Activated CD4-positive, CD25-positive, alpha-beta regulatory T cell (primary cell): Measurements from ENCODE around the gene ALDH7A1.
"Not testable (repeated sequence)": the region's sequence is repeated elsewhere in the genome, so short reads cannot be mapped to it uniquely, and the experiment has no call there.

ENCODE experiments used
- DNase-seq, 4 experiments: peaks; one replicate each; lab custom pipeline; 2025; lab: John Stamatoyannopoulos, UW

ALDH7A1 gene

DNA sequence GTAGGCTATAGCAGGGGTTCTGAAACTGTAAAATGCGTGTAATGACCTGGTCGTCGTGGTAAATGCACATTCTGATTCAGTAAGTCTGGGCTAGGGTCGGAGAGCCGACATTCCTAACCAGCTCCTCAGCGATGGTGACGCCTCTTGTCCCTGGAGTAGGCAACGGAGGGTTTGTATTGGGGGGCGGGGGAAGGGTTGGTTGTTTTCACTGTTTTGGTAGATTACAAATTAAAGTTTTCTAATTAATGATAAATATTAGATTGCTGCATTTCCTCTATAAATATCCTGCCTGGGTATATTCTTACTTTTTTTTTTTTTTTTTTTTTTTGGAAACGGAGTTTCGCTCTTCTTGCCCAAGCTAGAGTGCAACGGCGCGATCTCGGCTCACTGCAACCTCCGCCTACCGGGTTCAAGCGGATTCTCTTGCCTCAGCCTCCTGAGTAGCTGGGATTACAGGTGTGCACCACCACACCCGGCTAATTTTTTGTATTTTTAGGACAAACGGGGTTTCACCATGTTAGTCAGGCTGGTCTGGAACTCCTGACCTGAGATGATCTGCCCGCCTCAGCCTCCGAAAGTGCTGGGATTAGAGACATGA lies 566 bp upstream of the ALDH7A1 start:
- no peak for DNase-seq

DNA sequence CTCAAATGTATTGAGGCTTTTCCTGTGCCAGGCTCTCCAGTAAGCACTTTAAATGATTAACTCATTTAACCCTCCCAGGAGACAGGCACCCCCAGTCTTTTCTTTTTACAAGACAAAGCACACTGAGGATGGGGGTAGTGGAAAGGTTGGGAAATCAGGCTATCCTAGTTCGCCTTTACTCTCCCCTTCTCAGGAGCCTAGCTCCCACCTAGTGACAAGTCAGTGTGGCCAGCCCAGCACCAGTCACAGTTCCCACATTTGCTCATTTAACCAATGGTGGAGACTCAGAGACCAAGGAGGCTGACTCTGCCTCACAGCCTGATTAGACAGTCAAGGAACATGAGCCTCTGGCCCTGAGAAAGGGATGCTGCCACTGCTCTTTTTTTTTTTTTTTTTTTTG lies 3.5 kb downstream of the ALDH7A1 start:
- no peak for DNase-seq

DNA sequence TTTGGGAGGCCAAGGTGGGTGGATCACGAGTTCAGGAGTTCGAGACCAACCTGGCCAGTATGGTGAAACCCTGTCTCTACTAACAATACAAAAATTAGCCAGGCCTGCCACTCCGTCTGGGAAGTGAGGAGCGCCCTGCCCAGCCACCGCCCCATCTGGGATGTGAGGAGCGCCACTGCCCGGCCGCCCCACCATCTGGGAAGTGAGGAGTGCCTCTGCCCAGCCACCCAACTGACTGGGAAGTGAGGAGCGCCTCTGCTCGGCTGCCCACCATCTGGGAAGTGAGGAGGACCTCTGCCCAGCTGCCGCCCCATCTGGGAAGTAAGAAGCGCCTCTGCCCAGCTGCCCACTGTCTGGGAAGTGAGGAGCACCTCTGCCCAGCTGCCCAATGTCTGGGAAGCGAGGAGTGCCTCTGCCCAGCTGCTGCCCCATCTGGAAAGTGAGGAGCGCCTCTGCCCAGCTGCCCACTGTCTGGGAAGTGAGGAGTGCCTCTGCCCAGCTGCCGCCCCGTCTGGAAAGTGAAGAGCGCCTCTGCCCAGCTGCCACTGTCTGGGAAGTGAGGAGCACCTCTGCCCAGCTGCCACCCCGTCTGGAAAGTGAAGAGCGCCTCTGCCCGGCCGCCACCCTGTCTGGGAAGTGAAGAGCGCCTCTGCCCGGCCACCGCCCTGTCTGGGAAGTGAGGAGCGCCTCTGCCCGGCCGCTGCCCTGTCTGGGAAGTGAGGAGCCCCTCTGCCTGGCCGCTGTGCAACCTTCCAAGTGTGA lies 5.3 kb downstream of the ALDH7A1 start:
- DNase-seq = no peak

DNA sequence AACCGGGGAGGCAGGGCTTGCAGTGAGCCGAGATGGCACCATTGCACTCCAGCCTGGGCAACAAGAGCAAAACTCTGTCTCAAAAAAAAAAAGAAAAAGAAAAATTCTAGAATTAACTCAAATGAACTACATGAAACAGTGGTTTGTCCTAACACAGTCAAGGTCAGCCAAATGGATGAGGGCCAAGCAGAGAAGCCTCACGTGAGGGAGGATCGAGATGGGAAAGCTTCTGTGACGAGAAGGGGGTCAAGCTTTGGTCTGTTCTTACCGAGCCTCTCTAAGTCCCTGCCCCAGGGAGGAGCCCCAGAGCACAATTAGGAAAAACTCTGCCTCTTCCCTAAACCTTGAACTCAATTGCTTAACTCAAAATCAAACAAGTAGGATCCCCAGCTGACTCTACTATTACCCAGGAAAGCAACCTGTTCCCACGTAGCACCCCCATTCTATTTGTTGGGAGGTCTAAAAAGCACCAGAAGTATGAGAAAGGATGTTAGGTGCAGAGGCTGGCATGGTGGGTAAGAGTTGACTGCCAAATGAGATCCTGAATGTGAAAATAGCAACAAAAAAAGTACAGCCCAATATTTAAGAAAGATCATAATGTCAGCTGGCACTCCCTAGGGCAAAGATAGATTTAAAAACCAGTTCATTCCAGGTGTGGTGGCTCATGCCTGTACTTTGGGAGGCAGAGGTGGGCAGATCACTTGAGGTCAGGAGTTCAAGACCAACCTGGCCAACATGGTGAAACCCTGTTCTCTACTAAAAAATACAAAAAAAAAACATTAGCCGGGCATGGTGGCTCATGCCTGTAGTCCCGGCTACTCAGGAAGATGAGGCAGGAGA lies 7.2 kb downstream of the ALDH7A1 start:
- no peak for DNase-seq

DNA sequence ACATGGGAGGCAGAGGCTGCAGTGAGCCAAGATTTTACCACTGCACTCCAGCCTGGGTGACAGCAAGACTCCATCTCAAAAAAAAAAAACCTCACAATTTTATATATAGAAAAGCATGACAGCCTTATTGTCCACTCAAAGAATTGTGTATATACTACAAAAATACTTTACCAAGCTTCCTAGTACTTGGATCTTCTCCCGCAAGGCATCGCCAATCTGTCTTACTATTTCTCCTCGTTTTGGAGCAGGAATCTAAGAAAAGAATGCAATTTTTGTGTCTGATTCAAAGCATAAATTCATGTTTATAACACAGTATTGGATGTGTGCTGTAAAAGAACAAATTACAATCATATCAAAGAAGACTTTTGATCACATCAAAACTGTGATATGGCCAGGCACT lies 11.3 kb downstream of the ALDH7A1 start:
- DNase-seq = no peak

DNA sequence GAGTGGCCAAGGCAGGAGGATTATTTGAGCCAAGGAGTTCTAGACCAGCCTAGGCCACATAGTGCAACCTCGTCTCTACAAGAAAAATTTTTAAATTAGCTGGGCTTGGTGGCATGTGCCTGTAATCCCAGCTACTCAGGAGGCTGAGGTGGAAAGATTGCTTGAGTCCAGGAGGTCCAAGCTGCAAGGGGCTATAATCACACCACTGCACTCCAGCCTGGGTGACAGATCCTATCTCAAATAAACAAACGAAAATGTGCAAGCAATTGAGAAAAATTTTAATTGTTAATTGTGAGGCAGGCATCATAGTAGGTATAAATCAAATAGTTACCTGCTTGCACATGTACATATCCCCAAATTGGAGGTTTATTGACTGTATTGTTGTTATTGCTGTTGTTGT lies 15.3 kb downstream of the ALDH7A1 start:
- no peak for DNase-seq

DNA sequence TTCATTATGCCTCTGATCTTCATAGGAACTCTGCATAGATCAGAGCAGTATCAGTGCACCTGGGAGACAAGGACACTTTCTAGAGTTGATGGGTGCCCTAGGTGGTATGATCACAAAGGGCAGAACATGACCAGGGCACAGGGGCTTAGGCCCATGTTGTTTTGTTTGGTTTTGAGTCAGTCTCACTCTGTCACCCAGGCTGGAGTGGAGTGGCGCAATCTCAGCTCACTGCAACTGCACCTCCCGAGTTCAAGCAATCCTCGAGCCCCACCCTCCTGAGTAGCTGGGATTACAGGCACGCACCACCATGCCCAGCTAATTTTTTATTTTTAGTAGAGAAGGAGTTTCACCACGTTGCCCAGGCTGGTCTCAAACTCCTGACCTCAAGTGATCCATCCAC lies 17.6 kb downstream of the ALDH7A1 start:
- DNase-seq = no peak

DNA sequence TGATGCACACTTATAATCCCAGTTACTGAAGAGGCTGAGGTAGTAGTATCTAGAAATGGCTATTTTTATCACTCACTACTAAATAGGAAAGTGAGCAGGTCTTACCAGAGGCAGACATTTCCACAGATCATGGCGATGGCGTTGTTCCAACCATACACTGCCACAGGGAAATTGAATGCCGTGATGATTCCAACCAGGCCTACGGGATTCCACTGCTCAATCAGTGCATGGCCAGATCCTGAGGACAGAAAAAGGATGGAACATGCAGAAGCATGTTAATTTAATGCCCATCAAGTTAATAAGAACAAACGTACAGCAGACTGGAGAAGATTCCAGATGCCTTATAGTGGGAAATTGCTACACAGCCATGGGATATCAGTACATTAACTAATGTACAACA lies 18.0 kb downstream of the ALDH7A1 start:
- DNase-seq = no peak

DNA sequence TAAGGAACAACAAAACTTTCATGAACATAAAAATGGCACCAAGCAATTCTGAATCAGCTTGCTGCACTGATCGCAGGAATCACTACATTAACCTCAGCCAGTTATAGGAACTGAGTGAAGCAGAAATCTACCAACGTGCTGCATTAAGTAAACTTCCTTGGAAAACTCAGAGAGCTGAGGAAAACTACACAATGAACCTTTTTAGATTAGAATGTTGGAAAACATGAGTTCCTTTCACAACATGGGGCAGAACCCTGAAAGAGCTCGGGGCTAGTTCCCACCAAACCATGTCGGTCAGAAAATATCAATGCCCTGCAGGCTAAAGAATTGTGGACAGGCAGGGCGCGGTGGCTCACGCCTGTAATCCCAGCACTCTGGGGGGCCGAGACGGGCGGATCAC lies 19.4 kb downstream of the ALDH7A1 start:
- no peak for DNase-seq

DNA sequence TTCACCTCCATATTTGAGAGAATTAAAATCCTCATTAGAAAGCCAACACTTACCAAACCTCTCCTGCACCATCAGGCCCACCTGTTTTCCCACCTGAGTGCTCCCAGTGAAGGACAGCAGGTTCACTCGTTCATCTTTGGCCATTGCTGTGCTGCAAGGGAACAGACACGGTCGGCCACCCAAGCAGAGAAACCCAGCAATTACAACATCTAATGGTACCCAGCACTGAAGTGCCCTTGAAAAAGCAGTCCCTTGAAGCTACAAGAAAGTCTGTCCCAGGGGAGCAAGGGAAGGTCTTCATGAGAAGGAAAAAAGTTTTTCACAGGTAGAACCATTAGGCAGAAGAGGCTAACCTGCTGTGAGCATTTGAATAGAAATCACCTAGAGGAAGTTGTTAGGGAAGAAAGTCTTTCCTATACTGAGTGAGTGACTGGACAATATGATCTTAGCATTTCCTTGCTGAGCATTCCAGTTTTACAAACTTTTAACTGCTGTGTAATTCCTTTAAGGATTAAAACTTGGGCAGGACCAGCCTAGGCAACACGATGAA lies 26.7 kb downstream of the ALDH7A1 start:
- DNase-seq = no peak

DNA sequence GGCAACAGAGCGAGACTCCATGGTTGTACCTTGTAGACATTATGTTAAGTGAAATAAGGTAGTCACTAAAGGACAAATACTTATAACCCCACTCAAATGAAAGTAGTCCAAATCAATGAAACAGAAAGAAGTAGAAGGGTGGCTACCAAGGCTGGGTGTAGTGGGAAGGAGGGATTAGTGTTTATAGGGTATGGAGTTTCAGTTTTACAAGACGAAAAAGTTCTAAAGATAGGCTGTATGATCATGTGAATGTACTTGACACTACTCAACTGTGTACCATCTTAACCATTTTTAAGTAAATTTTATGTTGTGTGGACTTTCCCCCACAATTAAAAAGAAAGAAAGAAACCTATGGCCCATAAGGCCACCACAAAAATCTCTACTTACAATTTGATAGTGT lies 32.2 kb downstream of the ALDH7A1 start:
- no peak for DNase-seq

DNA sequence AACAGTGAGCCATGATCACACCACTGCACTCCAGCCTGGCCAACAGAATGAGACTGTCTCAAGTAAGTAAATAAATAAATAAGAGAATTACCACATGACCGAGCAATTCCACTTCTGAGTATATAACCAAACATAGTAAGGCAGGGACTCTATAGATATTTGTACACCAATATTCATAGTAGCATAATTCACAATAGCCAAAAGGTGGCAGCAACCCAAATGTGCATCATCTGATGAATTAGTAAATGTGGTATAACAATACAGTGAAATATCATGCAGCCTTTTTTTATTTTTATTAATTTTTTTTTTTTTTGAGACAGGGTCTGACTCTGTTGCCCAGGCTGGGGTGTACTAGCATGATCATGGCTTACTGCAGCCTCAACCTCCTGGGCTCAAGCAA lies 33.1 kb downstream of the ALDH7A1 start:
- no peak for DNase-seq

DNA sequence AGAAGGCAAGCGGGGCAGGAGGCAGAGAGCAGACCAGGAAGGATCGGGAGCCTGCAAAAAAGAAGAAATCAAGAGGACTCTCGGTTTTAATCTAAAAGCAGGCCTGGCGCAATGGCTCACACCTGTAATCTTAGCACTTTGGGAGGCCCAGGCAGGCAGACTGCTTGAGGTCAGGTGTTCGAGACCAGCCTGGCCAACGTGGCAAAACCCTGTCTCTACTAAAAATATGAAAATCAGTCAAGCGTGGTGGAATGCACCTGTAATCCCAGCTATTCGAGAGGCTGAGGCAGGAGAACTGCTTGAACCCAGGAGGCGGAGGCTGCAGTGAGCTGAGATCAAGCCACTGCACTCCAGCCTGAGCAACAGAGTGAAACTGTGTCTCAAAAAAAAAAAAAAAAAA lies 39.9 kb downstream of the ALDH7A1 start:
- DNase-seq = not testable (repeated sequence)

DNA sequence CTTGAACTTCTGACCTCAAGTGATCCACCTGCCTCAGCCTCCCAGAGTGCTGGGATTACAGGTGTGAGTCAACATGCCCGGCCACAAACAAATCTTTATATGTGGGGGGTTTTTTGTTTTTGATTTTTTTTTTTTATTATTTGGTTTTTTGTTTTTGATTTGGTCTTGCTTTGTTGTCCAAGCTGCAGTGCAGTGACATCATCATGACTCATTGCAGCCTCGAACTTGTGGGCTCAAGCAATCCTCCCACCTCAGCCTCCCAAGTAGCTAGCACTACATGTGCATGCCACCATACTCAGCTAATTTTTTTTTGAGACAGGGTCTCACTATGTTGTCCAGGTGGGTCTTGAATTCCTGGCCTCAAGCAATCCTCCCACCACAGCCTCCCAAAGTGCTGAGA lies 42.4 kb downstream of the ALDH7A1 start:
- no peak for DNase-seq

DNA sequence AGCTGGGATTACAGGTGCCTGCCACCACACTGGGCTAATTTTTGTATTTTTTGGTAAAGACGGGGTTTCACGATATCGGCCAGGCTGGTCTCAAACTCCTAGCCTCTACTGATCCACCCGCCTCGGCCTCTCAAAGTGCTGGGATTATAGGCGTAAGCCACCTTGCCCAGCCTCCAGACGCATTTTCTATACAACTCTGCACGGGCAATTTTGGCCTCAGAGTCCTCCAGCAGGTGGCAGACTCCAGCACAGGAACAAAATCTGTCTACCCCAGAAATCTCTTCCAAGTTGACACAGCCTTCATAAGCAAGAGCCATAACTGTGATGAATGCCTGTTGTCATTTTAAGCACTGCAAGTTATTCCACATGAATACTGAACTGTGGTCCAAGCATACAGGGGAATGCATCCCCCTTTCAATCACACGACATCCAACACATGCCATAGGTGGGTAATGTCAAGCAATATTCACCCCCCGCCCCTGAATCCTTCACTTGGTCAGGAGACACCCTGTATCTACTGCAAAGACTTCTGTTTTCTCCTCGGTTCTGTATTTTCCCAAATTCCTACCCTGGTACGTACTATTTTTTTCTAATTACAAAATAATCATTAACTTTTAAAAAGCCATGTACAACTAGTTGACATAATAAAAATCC lies 50.8 kb downstream of the ALDH7A1 start:
- DNase-seq = no peak

DNA sequence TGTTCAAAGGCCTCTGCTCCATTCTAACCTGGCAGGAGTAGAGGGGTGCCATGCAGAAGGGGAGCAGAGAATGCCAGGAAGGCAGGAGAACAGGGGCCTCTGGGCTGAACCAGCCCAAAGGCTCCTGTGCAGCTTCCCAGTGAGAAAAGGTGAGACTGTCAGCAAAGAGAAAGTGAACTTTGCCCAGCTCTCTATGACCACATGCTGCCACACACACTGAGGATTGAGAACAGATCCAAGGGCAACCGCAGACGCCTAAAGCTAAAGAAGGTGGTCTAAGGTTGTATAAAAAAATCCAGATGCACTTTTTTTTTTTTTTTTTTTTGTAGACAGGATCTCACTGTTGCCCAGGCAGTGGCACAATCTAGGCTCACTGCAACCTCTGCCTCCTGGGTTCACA lies 51.4 kb downstream of the ALDH7A1 start:
- no peak for DNase-seq

DNA sequence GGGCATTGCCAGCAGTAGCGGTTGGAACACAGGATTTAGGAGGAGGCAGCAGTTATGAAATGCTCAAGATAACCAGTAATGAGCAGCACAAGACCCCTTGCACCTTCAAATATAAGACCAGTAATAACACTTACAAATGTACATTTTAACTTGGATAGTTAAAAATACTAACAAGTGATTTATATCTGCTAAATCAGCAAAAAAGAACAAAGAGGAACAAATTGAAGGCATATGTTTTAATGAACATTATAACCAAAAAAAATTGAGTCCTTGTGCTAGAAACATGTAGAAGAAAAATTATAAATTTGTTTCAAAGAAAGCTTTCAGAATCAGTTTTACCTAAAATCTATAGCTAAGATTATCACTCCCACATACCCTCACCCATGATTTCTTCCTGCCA lies 52.0 kb downstream of the ALDH7A1 start:
- no peak for DNase-seq

DNA sequence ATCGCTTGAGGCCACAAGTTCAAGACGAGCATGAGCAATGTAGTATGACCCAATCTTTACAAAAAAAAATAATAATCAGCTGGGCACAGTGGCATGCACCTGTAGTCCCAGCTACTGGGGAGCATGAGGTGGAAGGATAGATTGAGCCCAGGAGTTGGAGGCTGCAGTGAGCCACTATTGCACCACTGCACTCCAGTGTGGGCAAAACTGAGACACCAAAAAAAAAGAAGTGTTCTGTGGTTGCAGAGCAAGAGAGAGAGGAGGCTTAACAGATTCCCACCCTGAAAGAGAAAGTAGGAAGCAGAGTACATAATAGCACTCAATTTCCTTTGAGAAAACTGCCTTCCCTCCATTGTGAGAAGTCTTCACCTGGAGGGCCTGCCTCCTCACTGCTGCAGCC lies 52.6 kb downstream of the ALDH7A1 start:
- DNase-seq = no peak

DNA sequence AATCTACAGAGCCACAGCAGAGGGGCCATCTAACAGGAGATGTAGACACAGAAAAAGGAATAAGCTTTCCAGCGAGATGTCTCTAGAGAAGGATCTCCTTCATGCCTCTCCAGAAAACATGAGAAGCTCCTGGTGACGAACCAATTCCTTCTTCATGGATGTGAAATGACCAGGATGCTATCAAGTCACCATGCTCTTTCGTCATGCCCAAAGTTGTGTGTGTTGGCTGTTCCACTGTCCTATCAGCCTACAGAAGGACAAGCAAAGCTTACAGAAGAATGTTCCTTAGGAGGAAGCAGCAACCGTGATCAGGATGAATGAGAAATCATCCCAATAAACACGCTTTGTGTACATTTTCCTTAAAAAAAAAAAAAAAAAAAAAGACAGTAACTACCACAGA lies 54.4 kb downstream of the ALDH7A1 start:
- DNase-seq = no peak

DNA sequence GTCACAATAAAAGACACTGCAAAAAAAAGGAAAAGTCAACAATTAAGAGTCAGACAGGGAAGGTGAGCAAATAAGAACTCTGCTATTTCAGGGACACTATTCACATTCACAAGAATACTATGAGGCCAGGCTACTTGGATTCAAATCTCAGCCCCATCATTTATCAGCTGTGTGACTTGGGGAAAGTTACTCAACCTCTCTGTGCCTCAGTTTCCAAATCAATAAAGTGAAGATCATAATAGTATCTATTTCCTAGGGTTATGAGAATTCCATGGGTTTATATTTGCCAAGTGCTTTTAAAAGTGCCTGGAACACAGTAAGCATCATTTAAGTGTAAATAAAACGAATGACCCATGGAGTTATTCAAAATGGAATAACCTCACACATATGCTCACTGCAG lies 56.4 kb downstream of the ALDH7A1 start:
- DNase-seq = no peak

DNA sequence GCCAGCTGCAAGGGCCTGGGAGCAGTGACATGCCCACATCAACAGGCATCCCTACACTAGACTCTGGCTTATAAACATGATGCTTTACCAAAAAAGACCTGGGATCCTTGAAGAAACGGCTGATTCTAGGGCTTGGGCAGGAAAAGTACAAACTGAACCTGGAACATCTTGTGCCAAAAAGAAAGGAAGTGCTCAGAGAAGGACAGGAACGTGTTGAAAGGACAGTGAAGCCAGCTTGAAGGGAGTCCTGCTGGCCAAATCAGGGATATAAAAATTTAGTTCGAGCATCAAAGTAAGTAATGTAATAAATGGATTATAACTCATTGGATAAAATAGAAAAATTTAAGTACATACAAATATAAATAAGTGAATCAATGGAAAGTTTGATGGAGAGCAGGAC lies 58.1 kb downstream of the ALDH7A1 start:
- no peak for DNase-seq

DNA sequence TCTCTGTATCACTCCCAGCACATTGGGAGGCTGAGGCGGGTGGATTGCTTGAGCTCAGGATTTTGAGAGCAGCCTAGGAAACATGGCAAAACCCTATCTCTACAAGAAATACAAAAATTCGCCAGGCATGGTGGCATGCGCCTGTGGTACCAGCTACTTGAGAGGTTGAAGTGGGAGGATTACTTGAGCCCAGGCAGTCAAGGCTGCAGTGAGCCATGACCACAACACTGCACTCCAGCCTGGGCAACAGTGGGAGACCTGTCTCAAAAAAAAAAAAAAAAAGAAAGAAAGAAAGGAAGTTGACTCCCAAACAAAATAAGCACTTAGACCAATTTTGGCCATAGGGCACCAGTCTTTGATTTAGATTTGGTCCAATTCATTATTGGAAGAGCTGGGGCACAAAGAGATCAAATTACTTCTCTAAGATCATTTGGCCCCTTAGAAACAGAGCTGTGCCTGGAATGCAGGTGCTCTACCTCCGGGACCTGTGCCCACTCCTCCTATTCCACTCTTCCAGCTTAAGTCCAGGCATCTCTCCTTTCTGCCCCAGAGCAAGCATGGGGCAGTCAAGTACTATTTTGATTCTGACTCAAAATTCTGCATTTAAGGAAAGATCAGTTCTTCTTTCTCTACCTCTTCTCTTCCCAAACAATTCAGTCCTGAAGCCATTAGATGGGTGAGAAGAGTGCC lies 59.0 kb downstream of the ALDH7A1 start:
- no peak for DNase-seq
